Occipital lobe (tissue), 2 donors: Measurements from ENCODE around the gene TCF3. TPM values are rescaled to one million over a fixed set of nuclear protein-coding genes. Genes with fewer than 3 reads are reported as not detected.

ENCODE experiments used
- DNase-seq: peaks from one replicate; lab custom pipeline; 2025; lab: John Stamatoyannopoulos, UW
- total RNA-seq: library from RNA; depleted of rRNA; stranded (reverse); fragments of >200 nt; gene quantifications from one replicate; pipeline ENCODE4 v1.2.3, GENCODE V29; 2014

Gene TCF3
- total RNA-seq, 1 donor from 2014 or later, result 20.9 TPM

- no peak for DNase-seq
Measured at GRCh38 chr19:1631557-1632100, 20.8 kb downstream of the TCF3 start.

- DNase-seq, result no peak
Measured at GRCh38 chr19:1630811-1631210, 21.6 kb downstream of the TCF3 start.

- no peak for DNase-seq
Measured at GRCh38 chr19:1630012-1630411, 22.4 kb downstream of the TCF3 start.

- no peak for DNase-seq
Measured at GRCh38 chr19:1629256-1629808, 23.1 kb downstream of the TCF3 start.

- no peak for DNase-seq
Measured at GRCh38 chr19:1627194-1627593, 25.2 kb downstream of the TCF3 start.

- no peak for DNase-seq
Measured at GRCh38 chr19:1626417-1627010, 25.9 kb downstream of the TCF3 start.

GRCh38 chr19:1624458-1624857, 28.0 kb downstream of the TCF3 start:
- DNase-seq, result no peak

- DNase-seq, result no peak
Measured at GRCh38 chr19:1622541-1622940, 29.9 kb downstream of the TCF3 start.

GRCh38 chr19:1622007-1622406, 30.4 kb downstream of the TCF3 start:
- no peak for DNase-seq

- no peak for DNase-seq
Measured at GRCh38 chr19:1621574-1621973, 30.8 kb downstream of the TCF3 start.

- DNase-seq, result no peak
Measured at GRCh38 chr19:1621021-1621420, 31.4 kb downstream of the TCF3 start.

- no peak for DNase-seq
Measured at GRCh38 chr19:1620502-1620901, 31.9 kb downstream of the TCF3 start.

- DNase-seq, result no peak
Measured at GRCh38 chr19:1619703-1620102, 32.7 kb downstream of the TCF3 start.

- DNase-seq, result no peak
Measured at GRCh38 chr19:1619094-1619439, 33.3 kb downstream of the TCF3 start.

- no peak for DNase-seq
Measured at GRCh38 chr19:1618157-1619093, 34.0 kb downstream of the TCF3 start.

- DNase-seq, result no peak
Measured at GRCh38 chr19:1616875-1617274, 35.5 kb downstream of the TCF3 start.

- DNase-seq, result no peak
Measured at GRCh38 chr19:1616396-1616795, 36.0 kb downstream of the TCF3 start.

GRCh38 chr19:1615156-1615765, 37.2 kb downstream of the TCF3 start:
- DNase-seq, result no peak

- DNase-seq, result no peak
Measured at GRCh38 chr19:1613808-1614570, 38.4 kb downstream of the TCF3 start.

GRCh38 chr19:1613146-1613545, 39.3 kb downstream of the TCF3 start:
- DNase-seq, result no peak
